Neural progenitor cell (in vitro differentiated cells): ENCODE data around the gene PIM3.

Source experiments
- CTCF ChIP-seq: fragments of 200-600 bp; sonication (generic); IDR thresholded peaks from 2 replicates; pipeline ENCODE4 v1.5.1; 2017; ENCODE audit warnings: antibody characterized with exemption, mild to moderate bottlenecking
- EZH2phosphoT487 ChIP-seq: fragments of 200-600 bp; sonication (generic); IDR thresholded peaks from 2 replicates; pipeline ENCODE4 v1.6.1; 2017; ENCODE audit warnings: antibody characterized with exemption

DNA sequence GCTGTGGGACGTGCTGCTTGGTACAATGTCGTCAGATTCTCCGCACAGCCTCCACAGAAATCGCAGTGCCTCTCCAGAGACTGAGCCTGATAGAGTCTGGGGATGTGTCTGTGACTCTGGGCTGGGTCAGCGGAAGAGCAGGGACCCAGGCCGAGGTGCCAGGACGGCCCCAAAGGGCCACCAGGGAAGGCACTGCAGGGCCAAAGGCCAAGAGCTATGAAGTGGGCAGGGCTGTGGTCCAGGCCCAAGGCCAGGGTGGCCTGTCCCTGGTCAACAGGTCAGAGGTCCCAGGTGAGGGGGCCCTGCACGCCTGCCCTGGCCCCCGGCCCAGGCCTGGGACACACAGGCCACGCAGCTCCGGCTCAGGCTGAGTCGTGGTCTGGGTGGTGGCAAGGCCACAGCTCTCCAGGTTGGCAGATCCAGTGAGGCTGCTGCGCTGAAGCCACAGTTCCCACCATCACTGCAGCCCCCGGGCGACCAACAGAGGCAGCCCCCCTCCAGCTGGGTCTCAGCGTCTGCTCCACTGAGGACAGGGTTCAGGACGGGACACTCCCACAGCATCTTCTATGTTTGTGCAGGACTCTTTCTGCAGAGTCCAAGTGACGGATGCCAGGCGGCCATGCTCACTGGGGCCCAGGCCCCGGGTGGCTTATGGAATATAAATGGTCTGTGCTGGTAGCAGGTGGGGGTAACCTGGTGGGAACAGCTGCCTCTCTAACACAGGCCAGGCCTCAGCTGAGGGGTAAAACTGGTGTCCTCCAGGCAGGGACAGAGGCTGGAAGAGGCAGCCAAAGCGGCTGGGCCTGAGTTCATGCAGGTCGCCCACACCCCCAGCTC lies 4.8 kb upstream of the PIM3 start:
- TF ChIP-seq CTCF = no peak
- TF ChIP-seq EZH2phosphoT487 = no peak
